Hippocampal formation (tissue), 2 donors: ENCODE results near the gene AP4S1.

Source experiments
- DNase-seq, 2 donors: peaks; one replicate each; lab custom pipeline; 2025; lab: John Stamatoyannopoulos, UW

AP4S1 gene

DNA sequence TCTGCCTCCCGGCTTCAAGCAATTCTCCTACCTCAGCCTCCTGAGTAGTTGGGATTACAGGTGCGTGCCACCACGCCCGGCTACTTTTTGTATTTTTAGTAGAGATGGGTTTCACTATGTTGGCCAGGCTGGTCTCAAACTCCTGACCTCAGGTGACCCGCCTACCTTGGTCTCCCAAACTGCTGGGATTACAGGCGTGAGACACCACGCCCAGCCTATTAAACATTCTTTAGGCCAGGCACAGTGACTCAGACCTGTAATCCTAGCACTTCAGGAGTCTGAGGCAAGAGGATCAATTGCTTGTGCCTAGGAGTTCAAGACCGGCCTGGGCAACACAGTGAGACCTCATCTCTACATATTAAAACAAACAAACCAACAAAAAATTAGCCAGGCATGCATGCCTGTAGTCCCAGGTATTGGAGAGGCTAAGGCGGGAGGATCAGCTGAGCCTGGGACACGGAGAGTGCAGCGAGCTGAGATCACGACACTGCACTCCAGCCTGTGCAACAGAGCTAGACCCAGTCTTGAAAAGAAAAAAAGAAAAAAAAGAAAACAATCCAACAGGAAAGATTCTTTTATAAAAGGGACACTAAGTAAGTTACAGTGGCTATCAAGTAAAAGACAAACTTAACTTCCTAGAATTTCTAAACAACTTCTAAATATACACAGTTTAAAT lies 111.9 kb downstream of the AP4S1 start:
- no peak for DNase-seq

DNA sequence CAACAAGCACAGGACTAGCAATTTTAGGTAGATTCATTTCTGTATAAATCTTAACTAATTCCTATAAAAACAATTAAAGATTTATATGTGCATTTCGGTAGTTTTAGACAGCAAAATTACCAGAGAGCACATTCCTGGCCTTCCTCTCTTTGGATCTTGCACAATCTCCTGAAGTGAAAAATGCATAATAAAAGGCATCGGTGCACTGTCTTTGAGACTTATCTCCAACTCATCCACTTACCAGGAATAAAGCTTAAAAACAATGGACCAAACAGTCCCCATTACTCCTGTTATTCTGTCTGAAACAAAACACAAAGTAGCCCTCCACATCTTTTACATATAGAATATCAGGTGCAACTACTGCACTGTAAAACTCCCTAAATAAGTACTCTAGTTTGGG lies 112.9 kb downstream of the AP4S1 start:
- DNase-seq: no peak

DNA sequence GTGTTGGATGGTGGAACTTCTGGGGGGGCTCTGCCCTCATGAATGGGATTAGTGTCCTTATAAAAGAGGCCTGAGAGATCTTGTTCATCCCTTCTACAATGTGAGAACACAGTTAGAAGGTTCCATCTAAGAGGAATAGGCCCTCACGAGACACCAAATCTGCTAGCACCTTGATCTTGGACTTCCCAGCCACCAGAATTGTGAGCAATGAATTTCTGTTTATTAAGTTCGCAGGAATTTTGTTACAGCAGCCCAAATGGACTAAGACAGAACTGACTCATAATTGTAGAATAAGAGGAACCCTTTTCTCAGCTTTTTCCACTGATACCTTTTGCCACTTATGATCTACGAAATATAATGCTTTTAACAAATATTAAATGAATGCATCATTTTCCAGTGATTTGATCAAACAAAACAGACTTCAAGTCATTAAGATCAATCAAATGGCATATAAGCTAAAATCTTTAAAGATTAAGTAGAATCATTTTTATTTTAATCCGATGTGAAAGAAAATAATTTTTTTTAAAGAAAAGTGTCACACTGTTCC lies 113.9 kb downstream of the AP4S1 start:
- no peak for DNase-seq

DNA sequence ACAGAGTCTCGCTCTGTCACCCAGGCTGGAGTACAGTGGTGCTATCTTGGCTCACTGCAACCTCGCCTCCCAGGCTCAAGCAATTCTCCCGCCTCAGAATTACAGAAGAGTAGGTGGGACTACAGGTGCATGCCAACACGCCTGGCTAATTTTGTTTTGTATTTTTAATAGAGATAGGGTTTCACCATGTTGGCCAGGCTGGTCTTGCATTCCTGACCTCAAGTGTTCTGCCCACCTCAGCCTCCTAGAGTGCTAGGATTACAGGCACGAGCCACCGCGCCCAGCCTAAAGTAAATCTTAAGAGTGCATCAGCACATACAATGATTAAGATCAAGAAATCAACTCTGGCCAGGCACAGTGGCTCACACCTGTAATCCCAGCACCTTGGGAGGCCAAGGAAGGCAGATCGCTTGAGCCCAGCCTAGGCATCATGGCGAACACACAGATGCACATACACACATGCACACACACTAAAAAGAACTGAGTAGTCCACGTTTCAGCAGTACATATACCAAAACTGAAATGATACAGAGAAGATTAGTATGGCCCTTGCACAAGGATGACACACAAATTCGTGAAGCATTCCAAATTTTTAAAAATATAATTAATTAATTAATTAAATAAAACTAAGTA lies 117.1 kb downstream of the AP4S1 start:
- no peak for DNase-seq
